Vagina (tissue), 2 donors: ENCODE data around the gene RPTOR.

Experiments
- POLR2AphosphoS5 ChIP-seq, 2 donors: sonication (generic); formaldehyde crosslinking; IDR thresholded peaks; one replicate each; pipeline ENCODE4 v1.9.0; 2017; ENCODE audit warnings: antibody characterized with exemption in 2 of 2, mild to moderate bottlenecking in 2 of 2, low read depth in 1 of 2; ENCODE audit not compliant: insufficient read depth in 1 of 2
- TF ChIP-seq, protein P1 (sequence below), 3 experiments: fragments of 450-650 bp in 2 of 3; fragments of 200-600 bp in 1 of 3; sonication (generic) in 1 of 3; IDR thresholded peaks; one replicate each; pipeline ENCODE4 v1.5.1; 2017 to 2019; ENCODE audit warnings: antibody characterized with exemption in 3 of 3, mild to moderate bottlenecking in 2 of 3, moderate library complexity in 2 of 3

DNA sequence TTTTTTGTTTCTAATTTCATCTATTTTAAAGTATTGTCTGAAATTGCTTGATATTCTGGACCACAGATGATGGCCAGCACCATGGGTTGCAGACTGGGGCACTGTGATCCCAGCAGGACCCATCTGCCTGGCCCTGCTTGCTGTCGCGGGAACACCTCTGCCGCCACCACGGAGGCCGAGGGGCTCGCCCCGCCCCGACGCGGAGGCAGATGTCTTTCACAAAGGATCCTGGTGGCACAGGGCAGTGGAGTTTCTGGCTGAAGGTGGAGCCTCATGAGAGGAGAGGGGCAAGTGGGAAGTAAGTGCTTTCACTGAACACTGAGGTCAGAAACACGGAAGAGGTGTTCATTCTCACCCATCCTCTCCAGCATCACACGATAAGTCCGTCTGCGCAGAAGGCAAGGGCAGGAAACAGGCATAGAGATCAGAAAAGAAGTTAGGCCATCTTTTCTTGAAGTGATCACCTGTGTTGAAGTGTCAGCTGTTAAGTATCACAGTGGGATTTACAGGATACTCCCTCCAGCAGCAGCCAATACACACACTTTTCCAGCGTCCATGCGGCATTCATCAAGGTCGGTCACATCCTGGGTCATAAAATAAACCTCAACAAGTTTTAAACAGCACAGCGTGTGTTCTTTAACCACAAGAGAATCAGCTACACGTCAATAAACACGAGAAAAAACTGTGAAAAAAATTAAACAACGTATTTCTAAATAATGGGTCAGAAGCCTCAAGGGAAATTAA is 194.5 kb downstream of the RPTOR start:
- TF ChIP-seq, protein P1, sequence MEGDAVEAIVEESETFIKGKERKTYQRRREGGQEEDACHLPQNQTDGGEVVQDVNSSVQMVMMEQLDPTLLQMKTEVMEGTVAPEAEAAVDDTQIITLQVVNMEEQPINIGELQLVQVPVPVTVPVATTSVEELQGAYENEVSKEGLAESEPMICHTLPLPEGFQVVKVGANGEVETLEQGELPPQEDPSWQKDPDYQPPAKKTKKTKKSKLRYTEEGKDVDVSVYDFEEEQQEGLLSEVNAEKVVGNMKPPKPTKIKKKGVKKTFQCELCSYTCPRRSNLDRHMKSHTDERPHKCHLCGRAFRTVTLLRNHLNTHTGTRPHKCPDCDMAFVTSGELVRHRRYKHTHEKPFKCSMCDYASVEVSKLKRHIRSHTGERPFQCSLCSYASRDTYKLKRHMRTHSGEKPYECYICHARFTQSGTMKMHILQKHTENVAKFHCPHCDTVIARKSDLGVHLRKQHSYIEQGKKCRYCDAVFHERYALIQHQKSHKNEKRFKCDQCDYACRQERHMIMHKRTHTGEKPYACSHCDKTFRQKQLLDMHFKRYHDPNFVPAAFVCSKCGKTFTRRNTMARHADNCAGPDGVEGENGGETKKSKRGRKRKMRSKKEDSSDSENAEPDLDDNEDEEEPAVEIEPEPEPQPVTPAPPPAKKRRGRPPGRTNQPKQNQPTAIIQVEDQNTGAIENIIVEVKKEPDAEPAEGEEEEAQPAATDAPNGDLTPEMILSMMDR (IDR thresholded peaks at IDR 0.05), result no peak
- no peak for TF ChIP-seq POLR2AphosphoS5 (IDR thresholded peaks at IDR 0.05; ENCODE audit: insufficient read depth in 1 of 2, low read depth in 1 of 2)
